ENCODE measurements around the gene CCN5.

CCN5 gene

DNA sequence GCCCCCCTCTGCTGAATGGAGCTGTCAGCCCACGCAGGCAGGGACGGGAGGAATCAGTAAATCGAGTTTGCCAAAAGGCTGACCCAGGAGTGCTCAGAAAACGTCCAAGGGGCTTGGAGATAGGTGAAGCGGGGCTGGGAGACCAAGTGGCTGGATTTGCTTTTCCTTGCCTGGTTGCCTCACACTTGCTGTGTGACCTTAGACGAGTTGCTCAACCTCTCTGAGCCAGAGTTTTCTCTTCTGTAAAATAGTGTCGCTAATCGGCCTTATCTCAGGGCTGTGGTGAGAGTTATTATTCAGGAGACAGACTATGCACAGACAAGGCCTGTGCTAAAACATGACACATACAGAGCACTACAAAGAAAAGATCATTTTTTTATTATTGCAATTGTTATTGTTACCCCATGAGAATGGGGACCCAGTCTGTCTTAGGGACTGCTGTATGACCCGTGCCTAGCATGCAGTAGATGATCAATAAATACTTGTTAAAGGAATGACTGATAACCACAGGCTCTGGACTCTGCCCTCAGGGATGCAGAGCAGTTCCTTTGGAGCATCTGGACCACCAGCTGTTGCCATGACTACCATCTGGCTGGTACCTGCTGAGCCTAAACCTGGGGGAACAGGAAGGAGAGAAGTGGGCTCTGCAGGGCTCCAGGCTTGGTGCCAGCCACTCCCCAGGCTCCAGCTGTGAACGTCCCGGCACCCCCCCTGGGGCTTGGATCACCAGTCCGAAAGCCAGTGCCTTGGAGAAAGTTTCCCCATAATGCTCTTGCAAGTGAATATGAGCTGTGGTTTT is 31.4 kb downstream of the CCN5 start (continued):
- TF ChIP-seq ZNF529 (tag by site-specific recombination; IDR thresholded peaks at IDR 0.05; ENCODE audit: insufficient replicate concordance) = no peak
- TF ChIP-seq ZIC2 (tag by site-specific recombination; IDR thresholded peaks at IDR 0.05) = peak; percentile 97
- no peak for TF ChIP-seq ZNF555 (tag by site-specific recombination; conservative IDR thresholded peaks at IDR 0.05)

DNA sequence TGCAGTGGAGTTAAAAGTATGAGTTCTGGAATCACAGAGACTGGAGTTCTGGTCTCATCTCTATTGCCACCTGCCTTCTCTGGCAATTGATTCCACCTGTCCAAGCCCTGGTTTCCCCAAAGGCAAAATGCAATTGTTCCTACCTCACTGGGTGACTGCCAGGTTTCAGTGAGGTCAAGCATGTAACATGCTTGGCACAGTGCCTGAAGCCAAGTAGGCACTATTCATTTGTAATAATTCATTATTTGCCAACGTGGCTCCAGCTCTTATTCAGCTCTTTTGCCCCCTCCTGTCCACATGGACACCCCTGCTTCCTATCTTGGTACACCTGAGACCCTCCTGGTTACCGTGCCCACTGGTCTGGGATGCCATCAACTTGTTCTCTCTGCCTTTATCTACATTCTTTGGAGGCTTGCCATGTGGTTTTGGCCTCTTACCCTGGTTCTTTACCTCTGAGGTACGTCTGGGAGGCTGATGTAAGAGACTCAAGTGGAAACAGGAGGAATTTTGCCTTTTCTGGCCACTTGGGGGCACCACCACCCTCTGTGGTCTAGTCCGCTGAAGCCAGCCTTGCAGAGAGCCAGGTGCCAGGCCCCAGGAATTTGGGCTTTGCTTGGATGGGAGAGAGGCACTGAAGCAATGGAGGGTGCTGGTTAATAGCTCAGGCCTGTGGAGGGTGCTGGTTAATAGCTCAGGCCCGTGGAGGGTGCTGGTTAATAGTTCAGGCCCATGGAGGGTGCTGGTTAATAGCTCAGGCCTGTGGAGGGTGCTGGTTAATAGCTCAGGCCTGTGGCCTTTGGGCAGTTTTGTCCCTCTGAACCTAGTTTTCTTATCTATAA is 32.2 kb downstream of the CCN5 start:
- Histone ChIP-seq H3K27ac (ENCODE audit: extremely low read depth, low read depth, low read length) (peak overlapping the region; percentile 24; the same call in 1 of the 2 replicates), H3K4me3 (ENCODE audit: low read depth, low read length) (no peak overlapping the region), H3K36me3 (ENCODE audit: control insufficient read depth in 2 of 2, insufficient read depth in 1 of 2, low read length in 2 of 2) (no peaks in the 10 kb centered on the region), H3K9me3 (ENCODE audit: control insufficient read depth, insufficient read depth, low read depth, low read length) (no peaks in the 10 kb centered on the region), H3K4me1 (ENCODE audit: control insufficient read depth, insufficient read depth, low read length) (peaks cover 4% of the 10 kb centered on the region; the same call in 1 of the 2 replicates)
- ChIA-PET POLR2A (interaction anchor here (0.9 kb wide), 2 partner anchors 104 to 138 kb away, joined by 3 to 4 read pairs; no protein-coding TSS in a partner anchor), CTCF (interaction anchor here (0.6 to 3.7 kb wide), 45 partner anchors 9 to 362 kb away, joined by 3 to 26 read pairs (median 4); partner anchors contain the start of gene YWHAB)
- peak; percentile 53; the same call in 1 of the 2 replicates for TF ChIP-seq GLIS1 (tag by site-specific recombination; IDR thresholded peaks at IDR 0.05)
- peak; percentile 27; the same call in 1 of the 2 replicates for TF ChIP-seq ZBTB8A (tag by site-specific recombination; IDR thresholded peaks at IDR 0.05)
- TF ChIP-seq, protein P1, sequence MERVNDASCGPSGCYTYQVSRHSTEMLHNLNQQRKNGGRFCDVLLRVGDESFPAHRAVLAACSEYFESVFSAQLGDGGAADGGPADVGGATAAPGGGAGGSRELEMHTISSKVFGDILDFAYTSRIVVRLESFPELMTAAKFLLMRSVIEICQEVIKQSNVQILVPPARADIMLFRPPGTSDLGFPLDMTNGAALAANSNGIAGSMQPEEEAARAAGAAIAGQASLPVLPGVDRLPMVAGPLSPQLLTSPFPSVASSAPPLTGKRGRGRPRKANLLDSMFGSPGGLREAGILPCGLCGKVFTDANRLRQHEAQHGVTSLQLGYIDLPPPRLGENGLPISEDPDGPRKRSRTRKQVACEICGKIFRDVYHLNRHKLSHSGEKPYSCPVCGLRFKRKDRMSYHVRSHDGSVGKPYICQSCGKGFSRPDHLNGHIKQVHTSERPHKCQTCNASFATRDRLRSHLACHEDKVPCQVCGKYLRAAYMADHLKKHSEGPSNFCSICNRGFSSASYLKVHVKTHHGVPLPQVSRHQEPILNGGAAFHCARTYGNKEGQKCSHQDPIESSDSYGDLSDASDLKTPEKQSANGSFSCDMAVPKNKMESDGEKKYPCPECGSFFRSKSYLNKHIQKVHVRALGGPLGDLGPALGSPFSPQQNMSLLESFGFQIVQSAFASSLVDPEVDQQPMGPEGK (tag by site-specific recombination; IDR thresholded peaks at IDR 0.05) = no peak; the same call in 1 of the 2 replicates
- peak; percentile 26; the same call in 1 of the 2 replicates for TF ChIP-seq ZNF335 (tag by site-specific recombination; conservative IDR thresholded peaks at IDR 0.05)
- peak; percentile 12; the same call in 1 of the 2 replicates for TF ChIP-seq ZBTB21 (tag by site-specific recombination; IDR thresholded peaks at IDR 0.05)
- TF ChIP-seq, protein P2, sequence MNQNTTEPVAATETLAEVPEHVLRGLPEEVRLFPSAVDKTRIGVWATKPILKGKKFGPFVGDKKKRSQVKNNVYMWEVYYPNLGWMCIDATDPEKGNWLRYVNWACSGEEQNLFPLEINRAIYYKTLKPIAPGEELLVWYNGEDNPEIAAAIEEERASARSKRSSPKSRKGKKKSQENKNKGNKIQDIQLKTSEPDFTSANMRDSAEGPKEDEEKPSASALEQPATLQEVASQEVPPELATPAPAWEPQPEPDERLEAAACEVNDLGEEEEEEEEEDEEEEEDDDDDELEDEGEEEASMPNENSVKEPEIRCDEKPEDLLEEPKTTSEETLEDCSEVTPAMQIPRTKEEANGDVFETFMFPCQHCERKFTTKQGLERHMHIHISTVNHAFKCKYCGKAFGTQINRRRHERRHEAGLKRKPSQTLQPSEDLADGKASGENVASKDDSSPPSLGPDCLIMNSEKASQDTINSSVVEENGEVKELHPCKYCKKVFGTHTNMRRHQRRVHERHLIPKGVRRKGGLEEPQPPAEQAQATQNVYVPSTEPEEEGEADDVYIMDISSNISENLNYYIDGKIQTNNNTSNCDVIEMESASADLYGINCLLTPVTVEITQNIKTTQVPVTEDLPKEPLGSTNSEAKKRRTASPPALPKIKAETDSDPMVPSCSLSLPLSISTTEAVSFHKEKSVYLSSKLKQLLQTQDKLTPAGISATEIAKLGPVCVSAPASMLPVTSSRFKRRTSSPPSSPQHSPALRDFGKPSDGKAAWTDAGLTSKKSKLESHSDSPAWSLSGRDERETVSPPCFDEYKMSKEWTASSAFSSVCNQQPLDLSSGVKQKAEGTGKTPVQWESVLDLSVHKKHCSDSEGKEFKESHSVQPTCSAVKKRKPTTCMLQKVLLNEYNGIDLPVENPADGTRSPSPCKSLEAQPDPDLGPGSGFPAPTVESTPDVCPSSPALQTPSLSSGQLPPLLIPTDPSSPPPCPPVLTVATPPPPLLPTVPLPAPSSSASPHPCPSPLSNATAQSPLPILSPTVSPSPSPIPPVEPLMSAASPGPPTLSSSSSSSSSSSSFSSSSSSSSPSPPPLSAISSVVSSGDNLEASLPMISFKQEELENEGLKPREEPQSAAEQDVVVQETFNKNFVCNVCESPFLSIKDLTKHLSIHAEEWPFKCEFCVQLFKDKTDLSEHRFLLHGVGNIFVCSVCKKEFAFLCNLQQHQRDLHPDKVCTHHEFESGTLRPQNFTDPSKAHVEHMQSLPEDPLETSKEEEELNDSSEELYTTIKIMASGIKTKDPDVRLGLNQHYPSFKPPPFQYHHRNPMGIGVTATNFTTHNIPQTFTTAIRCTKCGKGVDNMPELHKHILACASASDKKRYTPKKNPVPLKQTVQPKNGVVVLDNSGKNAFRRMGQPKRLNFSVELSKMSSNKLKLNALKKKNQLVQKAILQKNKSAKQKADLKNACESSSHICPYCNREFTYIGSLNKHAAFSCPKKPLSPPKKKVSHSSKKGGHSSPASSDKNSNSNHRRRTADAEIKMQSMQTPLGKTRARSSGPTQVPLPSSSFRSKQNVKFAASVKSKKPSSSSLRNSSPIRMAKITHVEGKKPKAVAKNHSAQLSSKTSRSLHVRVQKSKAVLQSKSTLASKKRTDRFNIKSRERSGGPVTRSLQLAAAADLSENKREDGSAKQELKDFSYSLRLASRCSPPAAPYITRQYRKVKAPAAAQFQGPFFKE (tag by site-specific recombination; IDR thresholded peaks at IDR 0.05; ENCODE audit: borderline replicate concordance) = no peak
- peak; percentile 17 for TF ChIP-seq KLF16 (tag by site-specific recombination; IDR thresholded peaks at IDR 0.05)
- 0 out of 2 replicates have a peak, but pooled peaks have one; percentile 13 for TF ChIP-seq ZNF558 (tag by site-specific recombination; IDR thresholded peaks at IDR 0.05)
- peak; percentile 81 for TF ChIP-seq ZNF654 (tag by site-specific recombination; IDR thresholded peaks at IDR 0.05; ENCODE audit: low read depth)
- TF ChIP-seq OSR2 (tag by site-specific recombination; IDR thresholded peaks at IDR 0.05) = no peak
- TF ChIP-seq, protein P3, sequence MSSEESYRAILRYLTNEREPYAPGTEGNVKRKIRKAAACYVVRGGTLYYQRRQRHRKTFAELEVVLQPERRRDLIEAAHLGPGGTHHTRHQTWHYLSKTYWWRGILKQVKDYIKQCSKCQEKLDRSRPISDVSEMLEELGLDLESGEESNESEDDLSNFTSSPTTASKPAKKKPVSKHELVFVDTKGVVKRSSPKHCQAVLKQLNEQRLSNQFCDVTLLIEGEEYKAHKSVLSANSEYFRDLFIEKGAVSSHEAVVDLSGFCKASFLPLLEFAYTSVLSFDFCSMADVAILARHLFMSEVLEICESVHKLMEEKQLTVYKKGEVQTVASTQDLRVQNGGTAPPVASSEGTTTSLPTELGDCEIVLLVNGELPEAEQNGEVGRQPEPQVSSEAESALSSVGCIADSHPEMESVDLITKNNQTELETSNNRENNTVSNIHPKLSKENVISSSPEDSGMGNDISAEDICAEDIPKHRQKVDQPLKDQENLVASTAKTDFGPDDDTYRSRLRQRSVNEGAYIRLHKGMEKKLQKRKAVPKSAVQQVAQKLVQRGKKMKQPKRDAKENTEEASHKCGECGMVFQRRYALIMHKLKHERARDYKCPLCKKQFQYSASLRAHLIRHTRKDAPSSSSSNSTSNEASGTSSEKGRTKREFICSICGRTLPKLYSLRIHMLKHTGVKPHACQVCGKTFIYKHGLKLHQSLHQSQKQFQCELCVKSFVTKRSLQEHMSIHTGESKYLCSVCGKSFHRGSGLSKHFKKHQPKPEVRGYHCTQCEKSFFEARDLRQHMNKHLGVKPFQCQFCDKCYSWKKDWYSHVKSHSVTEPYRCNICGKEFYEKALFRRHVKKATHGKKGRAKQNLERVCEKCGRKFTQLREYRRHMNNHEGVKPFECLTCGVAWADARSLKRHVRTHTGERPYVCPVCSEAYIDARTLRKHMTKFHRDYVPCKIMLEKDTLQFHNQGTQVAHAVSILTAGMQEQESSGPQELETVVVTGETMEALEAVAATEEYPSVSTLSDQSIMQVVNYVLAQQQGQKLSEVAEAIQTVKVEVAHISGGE (tag by site-specific recombination; conservative IDR thresholded peaks at IDR 0.05; ENCODE audit: low read depth) = no peak
- peak; percentile 59; the same call in 1 of the 2 replicates for TF ChIP-seq ZNF777 (tag by site-specific recombination; IDR thresholded peaks at IDR 0.05; ENCODE audit: borderline replicate concordance)
- TF ChIP-seq ZNF24 (tag by site-specific recombination; IDR thresholded peaks at IDR 0.05) = peak; percentile 31; the same call in 1 of the 2 replicates
- TF ChIP-seq, protein P4, sequence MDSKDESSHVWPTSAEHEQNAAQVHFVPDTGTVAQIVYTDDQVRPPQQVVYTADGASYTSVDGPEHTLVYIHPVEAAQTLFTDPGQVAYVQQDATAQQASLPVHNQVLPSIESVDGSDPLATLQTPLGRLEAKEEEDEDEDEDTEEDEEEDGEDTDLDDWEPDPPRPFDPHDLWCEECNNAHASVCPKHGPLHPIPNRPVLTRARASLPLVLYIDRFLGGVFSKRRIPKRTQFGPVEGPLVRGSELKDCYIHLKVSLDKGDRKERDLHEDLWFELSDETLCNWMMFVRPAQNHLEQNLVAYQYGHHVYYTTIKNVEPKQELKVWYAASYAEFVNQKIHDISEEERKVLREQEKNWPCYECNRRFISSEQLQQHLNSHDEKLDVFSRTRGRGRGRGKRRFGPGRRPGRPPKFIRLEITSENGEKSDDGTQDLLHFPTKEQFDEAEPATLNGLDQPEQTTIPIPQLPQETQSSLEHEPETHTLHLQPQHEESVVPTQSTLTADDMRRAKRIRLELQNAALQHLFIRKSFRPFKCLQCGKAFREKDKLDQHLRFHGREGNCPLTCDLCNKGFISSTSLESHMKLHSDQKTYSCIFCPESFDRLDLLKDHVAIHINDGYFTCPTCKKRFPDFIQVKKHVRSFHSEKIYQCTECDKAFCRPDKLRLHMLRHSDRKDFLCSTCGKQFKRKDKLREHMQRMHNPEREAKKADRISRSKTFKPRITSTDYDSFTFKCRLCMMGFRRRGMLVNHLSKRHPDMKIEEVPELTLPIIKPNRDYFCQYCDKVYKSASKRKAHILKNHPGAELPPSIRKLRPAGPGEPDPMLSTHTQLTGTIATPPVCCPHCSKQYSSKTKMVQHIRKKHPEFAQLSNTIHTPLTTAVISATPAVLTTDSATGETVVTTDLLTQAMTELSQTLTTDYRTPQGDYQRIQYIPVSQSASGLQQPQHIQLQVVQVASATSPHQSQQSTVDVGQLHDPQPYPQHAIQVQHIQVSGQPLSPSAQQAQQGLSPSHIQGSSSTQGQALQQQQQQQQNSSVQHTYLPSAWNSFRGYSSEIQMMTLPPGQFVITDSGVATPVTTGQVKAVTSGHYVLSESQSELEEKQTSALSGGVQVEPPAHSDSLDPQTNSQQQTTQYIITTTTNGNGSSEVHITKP (tag by site-specific recombination; IDR thresholded peaks at IDR 0.05) = peak; percentile 89
